ENCODE data around the gene BACH2. TPM values are rescaled to one million over a fixed set of nuclear protein-coding genes. Genes with fewer than 3 reads are reported as not detected.

The BACH2 gene
- polyA plus RNA-seq, 1 donor from 2014 or later, result 45.5 TPM

DNA sequence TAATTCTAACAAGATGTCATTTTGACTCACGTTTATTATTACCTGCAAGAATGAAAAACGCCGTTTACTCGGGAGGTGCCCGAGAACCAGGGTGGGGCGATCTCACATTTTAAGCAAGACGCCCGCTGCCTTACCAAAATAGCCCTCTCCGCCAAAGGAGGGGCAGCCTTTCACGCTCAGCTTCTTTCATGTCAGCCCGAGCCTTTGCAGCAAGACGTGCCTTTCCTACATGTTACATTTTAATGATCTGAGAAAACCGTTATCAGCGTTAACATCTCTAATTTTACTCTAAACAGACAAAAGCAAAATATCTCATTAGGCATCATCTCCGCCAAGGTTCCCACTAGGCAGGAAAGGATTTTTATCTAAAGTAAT, 2.0 kb downstream of the BACH2 start:
- H3K27me3 ChIP-seq (ENCODE audit: insufficient read depth, low read depth, low read length), result no peaks in the 10 kb centered on the region
- TF ChIP-seq RAD21 (conservative IDR thresholded peaks at IDR 0.05) (no peak), POLR2AphosphoS5 (IDR thresholded peaks at IDR 0.05) (no peak), MXI1 (conservative IDR thresholded peaks at IDR 0.05; ENCODE audit: poor library complexity, severe bottlenecking) (no peak), SMC3 (conservative IDR thresholded peaks at IDR 0.05; ENCODE audit: poor library complexity) (no peak), TAF1 (IDR thresholded peaks at IDR 0.05; ENCODE audit: low read depth) (no peak), EP300 (conservative IDR thresholded peaks at IDR 0.05; ENCODE audit: poor library complexity, severe bottlenecking) (no peak), EZH2 (IDR thresholded peaks at IDR 0.05; ENCODE audit: borderline replicate concordance, insufficient read depth, low read length, poor library complexity, severe bottlenecking) (no peak)
- TF ChIP-seq, protein P1, sequence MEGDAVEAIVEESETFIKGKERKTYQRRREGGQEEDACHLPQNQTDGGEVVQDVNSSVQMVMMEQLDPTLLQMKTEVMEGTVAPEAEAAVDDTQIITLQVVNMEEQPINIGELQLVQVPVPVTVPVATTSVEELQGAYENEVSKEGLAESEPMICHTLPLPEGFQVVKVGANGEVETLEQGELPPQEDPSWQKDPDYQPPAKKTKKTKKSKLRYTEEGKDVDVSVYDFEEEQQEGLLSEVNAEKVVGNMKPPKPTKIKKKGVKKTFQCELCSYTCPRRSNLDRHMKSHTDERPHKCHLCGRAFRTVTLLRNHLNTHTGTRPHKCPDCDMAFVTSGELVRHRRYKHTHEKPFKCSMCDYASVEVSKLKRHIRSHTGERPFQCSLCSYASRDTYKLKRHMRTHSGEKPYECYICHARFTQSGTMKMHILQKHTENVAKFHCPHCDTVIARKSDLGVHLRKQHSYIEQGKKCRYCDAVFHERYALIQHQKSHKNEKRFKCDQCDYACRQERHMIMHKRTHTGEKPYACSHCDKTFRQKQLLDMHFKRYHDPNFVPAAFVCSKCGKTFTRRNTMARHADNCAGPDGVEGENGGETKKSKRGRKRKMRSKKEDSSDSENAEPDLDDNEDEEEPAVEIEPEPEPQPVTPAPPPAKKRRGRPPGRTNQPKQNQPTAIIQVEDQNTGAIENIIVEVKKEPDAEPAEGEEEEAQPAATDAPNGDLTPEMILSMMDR (IDR thresholded peaks at IDR 0.05; ENCODE audit: poor library complexity, severe bottlenecking), result no peak
- TF ChIP-seq, protein P2, sequence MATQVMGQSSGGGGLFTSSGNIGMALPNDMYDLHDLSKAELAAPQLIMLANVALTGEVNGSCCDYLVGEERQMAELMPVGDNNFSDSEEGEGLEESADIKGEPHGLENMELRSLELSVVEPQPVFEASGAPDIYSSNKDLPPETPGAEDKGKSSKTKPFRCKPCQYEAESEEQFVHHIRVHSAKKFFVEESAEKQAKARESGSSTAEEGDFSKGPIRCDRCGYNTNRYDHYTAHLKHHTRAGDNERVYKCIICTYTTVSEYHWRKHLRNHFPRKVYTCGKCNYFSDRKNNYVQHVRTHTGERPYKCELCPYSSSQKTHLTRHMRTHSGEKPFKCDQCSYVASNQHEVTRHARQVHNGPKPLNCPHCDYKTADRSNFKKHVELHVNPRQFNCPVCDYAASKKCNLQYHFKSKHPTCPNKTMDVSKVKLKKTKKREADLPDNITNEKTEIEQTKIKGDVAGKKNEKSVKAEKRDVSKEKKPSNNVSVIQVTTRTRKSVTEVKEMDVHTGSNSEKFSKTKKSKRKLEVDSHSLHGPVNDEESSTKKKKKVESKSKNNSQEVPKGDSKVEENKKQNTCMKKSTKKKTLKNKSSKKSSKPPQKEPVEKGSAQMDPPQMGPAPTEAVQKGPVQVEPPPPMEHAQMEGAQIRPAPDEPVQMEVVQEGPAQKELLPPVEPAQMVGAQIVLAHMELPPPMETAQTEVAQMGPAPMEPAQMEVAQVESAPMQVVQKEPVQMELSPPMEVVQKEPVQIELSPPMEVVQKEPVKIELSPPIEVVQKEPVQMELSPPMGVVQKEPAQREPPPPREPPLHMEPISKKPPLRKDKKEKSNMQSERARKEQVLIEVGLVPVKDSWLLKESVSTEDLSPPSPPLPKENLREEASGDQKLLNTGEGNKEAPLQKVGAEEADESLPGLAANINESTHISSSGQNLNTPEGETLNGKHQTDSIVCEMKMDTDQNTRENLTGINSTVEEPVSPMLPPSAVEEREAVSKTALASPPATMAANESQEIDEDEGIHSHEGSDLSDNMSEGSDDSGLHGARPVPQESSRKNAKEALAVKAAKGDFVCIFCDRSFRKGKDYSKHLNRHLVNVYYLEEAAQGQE (IDR thresholded peaks at IDR 0.05; ENCODE audit: borderline replicate concordance), result no peak
- H3K4me2 ChIP-seq (ENCODE audit: low read length), result peak overlapping the region; percentile 93
- H2AFZ ChIP-seq (ENCODE audit: low read depth, low read length), result no peak overlapping the region
- H3K9ac ChIP-seq (ENCODE audit: low read length), result peak overlapping the region; percentile 94
- no peaks in the 10 kb centered on the region for H3K9me3 ChIP-seq (ENCODE audit: low read length)
- H3K36me3 ChIP-seq (ENCODE audit: insufficient read depth, low read length), result no peaks in the 10 kb centered on the region
- H3K9me2 ChIP-seq (ENCODE audit: insufficient read depth, low read length), result no peaks in the 10 kb centered on the region
- peaks cover 63% of the 10 kb centered on the region for H3K79me2 ChIP-seq (replicated peaks; ENCODE audit: insufficient read depth, low read length)
- peaks cover 10% of the 10 kb centered on the region for H3F3A ChIP-seq (ENCODE audit: insufficient read depth, low read length, poor library complexity, severe bottlenecking)
- peaks cover 6% of the 10 kb centered on the region for H4K20me1 ChIP-seq (ENCODE audit: insufficient read depth)
- H3K27ac ChIP-seq (ENCODE audit: low read length), result peak overlapping the region; percentile 90
- peak overlapping the region; percentile 89 for H3K4me3 ChIP-seq (ENCODE audit: low read length)

DNA sequence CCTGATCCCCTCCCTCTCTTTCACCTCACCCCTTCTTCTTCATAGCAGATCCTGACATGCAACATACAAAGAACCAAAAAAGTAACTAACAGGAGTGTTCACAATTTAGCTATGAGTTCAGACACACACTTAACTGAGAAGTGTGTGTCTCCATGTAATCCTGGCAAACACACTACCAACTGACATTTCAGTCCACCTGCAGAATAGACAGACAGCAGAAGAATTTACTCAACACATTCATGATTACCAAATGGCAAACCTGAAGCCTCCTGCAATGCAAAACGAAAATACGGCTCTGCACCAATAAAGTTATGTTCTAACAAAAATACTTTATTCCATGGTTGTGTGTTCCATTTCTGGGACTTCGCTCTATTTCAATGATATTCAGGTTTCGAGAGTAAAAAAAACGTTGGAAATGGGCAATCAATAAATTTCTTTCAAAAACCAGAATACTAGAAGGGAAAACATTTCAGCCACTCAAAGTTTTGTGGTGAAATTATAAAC, 2.6 kb downstream of the BACH2 start:
- TF ChIP-seq TAF1 (IDR thresholded peaks at IDR 0.05; ENCODE audit: low read depth), result peak; percentile 35
- TF ChIP-seq, protein P2 (IDR thresholded peaks at IDR 0.05; ENCODE audit: borderline replicate concordance), result no peak
- H3K9me3 ChIP-seq (ENCODE audit: low read length), result no peaks in the 10 kb centered on the region
- no peak overlapping the region for H2AFZ ChIP-seq (ENCODE audit: low read depth, low read length)
- peak overlapping the region; percentile 93 for H3K4me2 ChIP-seq (ENCODE audit: low read length)
- H3F3A ChIP-seq (ENCODE audit: insufficient read depth, low read length, poor library complexity, severe bottlenecking), result peaks cover 10% of the 10 kb centered on the region
- no peaks in the 10 kb centered on the region for H3K36me3 ChIP-seq (ENCODE audit: insufficient read depth, low read length)
- peak overlapping the region; percentile 90 for H3K27ac ChIP-seq (ENCODE audit: low read length)
- H3K4me3 ChIP-seq (ENCODE audit: low read length), result peak overlapping the region; percentile 89
- no peaks in the 10 kb centered on the region for H3K9me2 ChIP-seq (ENCODE audit: insufficient read depth, low read length)
- H3K79me2 ChIP-seq (replicated peaks; ENCODE audit: insufficient read depth, low read length), result peaks cover 68% of the 10 kb centered on the region
- peak overlapping the region; percentile 94 for H3K9ac ChIP-seq (ENCODE audit: low read length)
- peaks cover 6% of the 10 kb centered on the region for H4K20me1 ChIP-seq (ENCODE audit: insufficient read depth)
- no peaks in the 10 kb centered on the region for H3K27me3 ChIP-seq (ENCODE audit: insufficient read depth, low read depth, low read length)
